SH-SY5Y (cell line): ENCODE measurements around the gene PRR19.
A peak's percentile ranks its signal among the peaks of the same experiment; 100 is the strongest.

Experiments used
- GATA2 ChIP-seq: IDR thresholded peaks from 2 replicates; pipeline ENCODE4 v1.6.1; 2011; ENCODE audit warnings: mild to moderate bottlenecking, low read depth, low read length
- GATA3 ChIP-seq: IDR thresholded peaks from 2 replicates; pipeline ENCODE4 v1.6.1; 2011; ENCODE audit warnings: low read depth, mild to moderate bottlenecking, low read length, moderate library complexity

GRCh38 chr19:42279902-42280814 is 21.8 kb upstream of the PRR19 start:
- TF ChIP-seq GATA3 = no peak
- peak; percentile 65 for TF ChIP-seq GATA2
